HepG2 (cell line): ENCODE measurements around the gene IL1A. TPM values are rescaled to one million over a fixed set of nuclear protein-coding genes. Genes with fewer than 3 reads are reported as not detected.

ENCODE experiments used
- ATAC-seq: fragments of 200-7000 bp; cut with Tn5 transposase; 3 replicates; pipeline ENCODE4 v1.9.1; 2020; ENCODE audit warnings: mild to moderate bottlenecking, moderate library complexity
- BruUV-seq: library from RNA; stranded (reverse); fragments of 400-500 nt; replicated peaks from 2 replicates; lab custom pipeline; 2021; lab: Mats Ljungman, UMichigan
- CTCF ChIA-PET: fragments of 300-600 bp; formaldehyde crosslinking; extraction: SDS; loops from one replicate; lab custom pipeline; 2021; ENCODE audit warnings: low total read pairs, inconsistent platforms, low intra/inter-chr PET ratio; lab: Yijun Ruan, JAX
- POLR2A ChIA-PET: fragments of 350-600 bp; sonication (Branson Sonifier 250); formaldehyde crosslinking; loops from one replicate; lab custom pipeline; 2020; ENCODE audit warnings: antibody characterized with exemption, inconsistent platforms; lab: Yijun Ruan, JAX
- DNase-seq: peaks from one replicate; pipeline ENCODE4 v3.0.0-alpha.2; 2015; ENCODE audit warnings: low spot score
- FAIRE-seq: peaks from 3 replicates; lab custom pipeline; 2011; peaks lifted over from hg19 to GRCh38; lab: Jason Lieb, UNC
- H2AFZ ChIP-seq: one replicate; pipeline ENCODE4 v1.6.1; 2011; ENCODE audit warnings: low read length, inconsistent platforms
- H3K27ac ChIP-seq: fragments of 300-600 bp; 3 replicates; pipeline ENCODE4 v1.8.0; 2011; ENCODE audit warnings: mixed run types, mild to moderate bottlenecking, mixed read lengths, low read length, inconsistent platforms; ENCODE audit not compliant: insufficient read depth; ENCODE audit errors: extremely low read length
- H3K27me3 ChIP-seq, 2 experiments: fragments of 200-600 bp in 1 of 2; 2 replicates in 1 of 2; 3 replicates in 1 of 2; pipeline versions ENCODE4 v1.6.0 to v1.8.0; 2011; ENCODE audit warnings: low read length in 2 of 2, mild to moderate bottlenecking in 2 of 2, moderate library complexity in 2 of 2, inconsistent platforms in 1 of 2; ENCODE audit not compliant: insufficient read depth in 2 of 2, control insufficient read depth in 1 of 2
- H3K36me3 ChIP-seq, 2 experiments: fragments of 200-600 bp in 1 of 2; replicated peaks in 1 of 2; 2 replicates in 1 of 2; 3 replicates in 1 of 2; pipeline versions ENCODE4 v1.5.1 to v1.8.0; 2011; ENCODE audit warnings: low read length in 2 of 2, inconsistent platforms in 1 of 2; ENCODE audit not compliant: insufficient read depth in 2 of 2, control insufficient read depth in 1 of 2
- H3K4me1 ChIP-seq: 2 replicates; pipeline ENCODE4 v1.5.1; 2012; ENCODE audit warnings: low read length, inconsistent platforms; ENCODE audit not compliant: insufficient read depth
- H3K4me2 ChIP-seq: 2 replicates; pipeline ENCODE4 v1.6.0; 2011; ENCODE audit warnings: low read depth, low read length, inconsistent platforms
- H3K4me3 ChIP-seq, 3 experiments: fragments of 200-600 bp in 1 of 3; sonication (generic), shearing (Covaris generic) in 1 of 3; replicated peaks in 1 of 3; 2 replicates each; pipeline ENCODE4 v1.5.1; 2011 to 2016; ENCODE audit warnings: low read length in 3 of 3, inconsistent platforms in 2 of 3, low read depth in 2 of 3, mild to moderate bottlenecking in 2 of 3, control low read depth in 1 of 3, mixed read lengths in 1 of 3; ENCODE audit not compliant: insufficient read depth in 1 of 3
- H3K79me2 ChIP-seq: one replicate; pipeline ENCODE4 v1.6.1; 2011; ENCODE audit warnings: low read length, inconsistent platforms; ENCODE audit not compliant: insufficient read depth
- H3K9ac ChIP-seq: 2 replicates; pipeline ENCODE4 v1.6.0; 2011; ENCODE audit warnings: mild to moderate bottlenecking, low read depth, low read length, inconsistent platforms; ENCODE audit not compliant: insufficient read depth
- H3K9me3 ChIP-seq: 2 replicates; pipeline ENCODE4 v1.5.1; 2012; ENCODE audit warnings: mild to moderate bottlenecking, low read length
- H4K20me1 ChIP-seq: 2 replicates; pipeline ENCODE4 v1.6.0; 2011; ENCODE audit warnings: inconsistent platforms, mild to moderate bottlenecking, low read length, moderate library complexity; ENCODE audit not compliant: insufficient read depth
- HNF1A ChIP-seq, 2 experiments: sonication (generic) in 1 of 2; formaldehyde crosslinking in 1 of 2; IDR thresholded peaks; 2 replicates each; pipeline versions ENCODE4 v1.4.0 to v1.6.1; 2016 to 2020; ENCODE audit warnings: borderline replicate concordance in 1 of 2, low read depth in 1 of 2, mild to moderate bottlenecking in 1 of 2, missing genetic modification reagents in 1 of 2
- HNRNPL ChIP-seq: fragments of 200-400 bp; formaldehyde crosslinking; IDR thresholded peaks from 2 replicates; pipeline ENCODE4 v1.6.1; 2017; ENCODE audit warnings: mild to moderate bottlenecking, low read depth, low read length
- NR3C1 ChIP-seq: sonication (generic); formaldehyde crosslinking; IDR thresholded peaks from 2 replicates; pipeline ENCODE4 v1.4.0; 2020; ENCODE audit warnings: missing genetic modification reagents
- ZNF367 ChIP-seq: sonication (generic); formaldehyde crosslinking; IDR thresholded peaks from 2 replicates; pipeline ENCODE4 v1.4.0; 2020; ENCODE audit warnings: missing genetic modification reagents, borderline replicate concordance
- ZNF460 ChIP-seq: sonication (generic); formaldehyde crosslinking; IDR thresholded peaks from 2 replicates; pipeline ENCODE4 v1.5.1; 2020; ENCODE audit warnings: missing genetic modification reagents, mild to moderate bottlenecking, borderline replicate concordance
- ZNF678 ChIP-seq: sonication (generic); formaldehyde crosslinking; IDR thresholded peaks from 2 replicates; pipeline ENCODE4 v1.4.0; 2020; ENCODE audit warnings: mild to moderate bottlenecking, missing genetic modification reagents
- WGBS: methylation state at CpG from one replicate; pipeline ENCODE4 v1.1.6; 2017; ENCODE audit warnings: low lambda C conversion rate; 5-methylcytosine and 5-hydroxymethylcytosine counted together
- in situ Hi-C: cut with HindIII; loops from 2 replicates; pipeline ENCODE4 v1.10.0; 2017; ENCODE audit warnings: low pct_unique_long_range_greater_than_20kb; ENCODE audit not compliant: extremely low pct_ligation_motif_present
- intact Hi-C: fragments of 100-400 bp; cut with micrococcal nuclease; formaldehyde crosslinking; loops from one replicate; pipeline ENCODE4 v1.10.0; 2022; ENCODE audit not compliant: unreplicated experiment
- polyA plus RNA-seq, 8 experiments: library from polyadenylated mRNA; depleted of rRNA in 3 of 8; stranded (reverse) in 7 of 8; unstranded in 1 of 8; fragments of >200 nt; fragmentation: Illumina TruSeq in 4 of 8; extraction: Trizol in 4 of 8; gene quantifications; 2 replicates each; pipeline versions ENCODE4 v1.2.1 to v1.2.3, GENCODE V29; 2011 to 2016; ENCODE audit warnings: low read depth in 4 of 8, missing spikeins in 1 of 8, mixed read lengths in 1 of 8; ENCODE audit not compliant: insufficient read depth in 1 of 8
- total RNA-seq, 5 experiments: library from RNA; depleted of rRNA; stranded (reverse); fragments of >200 nt; fragmentation: Illumina TruSeq; extraction: Trizol; gene quantifications; 2 replicates each; pipeline ENCODE4 v1.2.3, GENCODE V29; 2016; ENCODE audit warnings: low read depth in 1 of 5
- TF ChIP-seq, protein P1 (sequence below): sonication (generic); formaldehyde crosslinking; IDR thresholded peaks from 2 replicates; pipeline ENCODE4 v1.9.0; 2021; ENCODE audit warnings: missing genetic modification reagents, borderline replicate concordance
- TF ChIP-seq, protein P2 (sequence below): conservative IDR thresholded peaks from 2 replicates; pipeline ENCODE4 v1.6.1; 2018; ENCODE audit warnings: missing genetic modification reagents
- TF ChIP-seq, protein P3 (sequence below): sonication (generic); formaldehyde crosslinking; IDR thresholded peaks from 2 replicates; pipeline ENCODE4 v1.4.0; 2020; ENCODE audit warnings: mild to moderate bottlenecking, missing genetic modification reagents
- TF ChIP-seq, protein P4 (sequence below): sonication (generic); formaldehyde crosslinking; IDR thresholded peaks from 2 replicates; pipeline ENCODE4 v1.4.0; 2020; ENCODE audit warnings: mild to moderate bottlenecking, missing genetic modification reagents, borderline replicate concordance

Gene IL1A
- total and polyA plus RNA-seq, 2 of the 13 experiments (the other 11 are each of a cell fraction or from before 2014, with no cell fraction given): not detected

DNA sequence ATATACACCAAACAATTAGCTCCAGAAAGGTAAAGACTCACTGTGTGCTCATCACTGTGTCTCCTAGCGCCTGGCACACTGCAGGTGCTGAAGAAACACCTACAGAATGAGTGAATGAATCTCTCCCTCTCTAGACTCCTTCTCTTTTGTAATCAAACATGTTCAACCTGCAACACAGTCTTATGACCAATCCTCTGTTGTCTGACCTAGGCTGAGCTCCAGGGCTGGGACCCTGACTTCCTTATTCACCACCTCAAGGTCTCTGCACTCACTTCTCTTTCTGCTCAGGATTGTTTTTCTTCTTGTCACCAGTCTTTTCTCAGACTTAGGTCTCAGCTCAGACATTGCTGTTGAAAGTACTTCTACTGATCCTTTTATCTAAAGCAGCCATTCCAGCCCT lies 29.7 kb downstream of the IL1A start:
- Histone ChIP-seq H2AFZ (no peak overlapping the region), H3K4me1 (peaks cover 32% of the 10 kb centered on the region), H3K36me3 (peaks cover 9 to 72% of the 10 kb centered on the region in 2 experiments), H3K4me3 (no peak overlapping the region), H3K27me3 (no peaks in the 10 kb centered on the region), H3K27ac (no peak overlapping the region), H3K9ac (no peak overlapping the region), H3K4me2 (no peak overlapping the region), H4K20me1 (no peaks in the 10 kb centered on the region), H3K9me3 (no peaks in the 10 kb centered on the region), H3K79me2 (peaks cover 2% of the 10 kb centered on the region)
- no peak for DNase-seq
- CTCF ChIA-PET: no interaction called here
- no TSS peak for BruUV-seq
- intact Hi-C loops: no loop called here
- POLR2A ChIA-PET: no interaction called here
- in situ Hi-C loops: loop anchor here (5.0 kb wide), 2 partner anchors 123 to 188 kb away; no protein-coding TSS in a partner anchor
- ATAC-seq: no peak
- 100% methylated on average over 1 of the region's 1 CpG for WGBS
- no peak for FAIRE-seq
- no peak for TF ChIP-seq HNF1A (IDR thresholded peaks at IDR 0.05; ENCODE audit: low read depth)
- TF ChIP-seq HNF1A (CRISPR knock-in tag; IDR thresholded peaks at IDR 0.05; ENCODE audit: borderline replicate concordance): no peak
- TF ChIP-seq ZNF460 (CRISPR knock-in tag): no peak
- TF ChIP-seq ZNF678 (CRISPR knock-in tag): no peak
- TF ChIP-seq, protein P1, sequence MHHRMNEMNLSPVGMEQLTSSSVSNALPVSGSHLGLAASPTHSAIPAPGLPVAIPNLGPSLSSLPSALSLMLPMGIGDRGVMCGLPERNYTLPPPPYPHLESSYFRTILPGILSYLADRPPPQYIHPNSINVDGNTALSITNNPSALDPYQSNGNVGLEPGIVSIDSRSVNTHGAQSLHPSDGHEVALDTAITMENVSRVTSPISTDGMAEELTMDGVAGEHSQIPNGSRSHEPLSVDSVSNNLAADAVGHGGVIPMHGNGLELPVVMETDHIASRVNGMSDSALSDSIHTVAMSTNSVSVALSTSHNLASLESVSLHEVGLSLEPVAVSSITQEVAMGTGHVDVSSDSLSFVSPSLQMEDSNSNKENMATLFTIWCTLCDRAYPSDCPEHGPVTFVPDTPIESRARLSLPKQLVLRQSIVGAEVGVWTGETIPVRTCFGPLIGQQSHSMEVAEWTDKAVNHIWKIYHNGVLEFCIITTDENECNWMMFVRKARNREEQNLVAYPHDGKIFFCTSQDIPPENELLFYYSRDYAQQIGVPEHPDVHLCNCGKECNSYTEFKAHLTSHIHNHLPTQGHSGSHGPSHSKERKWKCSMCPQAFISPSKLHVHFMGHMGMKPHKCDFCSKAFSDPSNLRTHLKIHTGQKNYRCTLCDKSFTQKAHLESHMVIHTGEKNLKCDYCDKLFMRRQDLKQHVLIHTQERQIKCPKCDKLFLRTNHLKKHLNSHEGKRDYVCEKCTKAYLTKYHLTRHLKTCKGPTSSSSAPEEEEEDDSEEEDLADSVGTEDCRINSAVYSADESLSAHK (CRISPR knock-in tag): no peak
- TF ChIP-seq, protein P2, sequence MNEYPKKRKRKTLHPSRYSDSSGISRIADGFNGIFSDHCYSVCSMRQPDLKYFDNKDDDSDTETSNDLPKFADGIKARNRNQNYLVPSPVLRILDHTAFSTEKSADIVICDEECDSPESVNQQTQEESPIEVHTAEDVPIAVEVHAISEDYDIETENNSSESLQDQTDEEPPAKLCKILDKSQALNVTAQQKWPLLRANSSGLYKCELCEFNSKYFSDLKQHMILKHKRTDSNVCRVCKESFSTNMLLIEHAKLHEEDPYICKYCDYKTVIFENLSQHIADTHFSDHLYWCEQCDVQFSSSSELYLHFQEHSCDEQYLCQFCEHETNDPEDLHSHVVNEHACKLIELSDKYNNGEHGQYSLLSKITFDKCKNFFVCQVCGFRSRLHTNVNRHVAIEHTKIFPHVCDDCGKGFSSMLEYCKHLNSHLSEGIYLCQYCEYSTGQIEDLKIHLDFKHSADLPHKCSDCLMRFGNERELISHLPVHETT (CRISPR knock-in tag): no peak
- TF ChIP-seq NR3C1 (CRISPR knock-in tag): no peak
- TF ChIP-seq ZNF367 (CRISPR knock-in tag): no peak
- TF ChIP-seq, protein P3, sequence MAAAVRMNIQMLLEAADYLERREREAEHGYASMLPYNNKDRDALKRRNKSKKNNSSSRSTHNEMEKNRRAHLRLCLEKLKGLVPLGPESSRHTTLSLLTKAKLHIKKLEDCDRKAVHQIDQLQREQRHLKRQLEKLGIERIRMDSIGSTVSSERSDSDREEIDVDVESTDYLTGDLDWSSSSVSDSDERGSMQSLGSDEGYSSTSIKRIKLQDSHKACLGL (CRISPR knock-in tag): no peak
- TF ChIP-seq HNRNPL: no peak
- TF ChIP-seq, protein P4, sequence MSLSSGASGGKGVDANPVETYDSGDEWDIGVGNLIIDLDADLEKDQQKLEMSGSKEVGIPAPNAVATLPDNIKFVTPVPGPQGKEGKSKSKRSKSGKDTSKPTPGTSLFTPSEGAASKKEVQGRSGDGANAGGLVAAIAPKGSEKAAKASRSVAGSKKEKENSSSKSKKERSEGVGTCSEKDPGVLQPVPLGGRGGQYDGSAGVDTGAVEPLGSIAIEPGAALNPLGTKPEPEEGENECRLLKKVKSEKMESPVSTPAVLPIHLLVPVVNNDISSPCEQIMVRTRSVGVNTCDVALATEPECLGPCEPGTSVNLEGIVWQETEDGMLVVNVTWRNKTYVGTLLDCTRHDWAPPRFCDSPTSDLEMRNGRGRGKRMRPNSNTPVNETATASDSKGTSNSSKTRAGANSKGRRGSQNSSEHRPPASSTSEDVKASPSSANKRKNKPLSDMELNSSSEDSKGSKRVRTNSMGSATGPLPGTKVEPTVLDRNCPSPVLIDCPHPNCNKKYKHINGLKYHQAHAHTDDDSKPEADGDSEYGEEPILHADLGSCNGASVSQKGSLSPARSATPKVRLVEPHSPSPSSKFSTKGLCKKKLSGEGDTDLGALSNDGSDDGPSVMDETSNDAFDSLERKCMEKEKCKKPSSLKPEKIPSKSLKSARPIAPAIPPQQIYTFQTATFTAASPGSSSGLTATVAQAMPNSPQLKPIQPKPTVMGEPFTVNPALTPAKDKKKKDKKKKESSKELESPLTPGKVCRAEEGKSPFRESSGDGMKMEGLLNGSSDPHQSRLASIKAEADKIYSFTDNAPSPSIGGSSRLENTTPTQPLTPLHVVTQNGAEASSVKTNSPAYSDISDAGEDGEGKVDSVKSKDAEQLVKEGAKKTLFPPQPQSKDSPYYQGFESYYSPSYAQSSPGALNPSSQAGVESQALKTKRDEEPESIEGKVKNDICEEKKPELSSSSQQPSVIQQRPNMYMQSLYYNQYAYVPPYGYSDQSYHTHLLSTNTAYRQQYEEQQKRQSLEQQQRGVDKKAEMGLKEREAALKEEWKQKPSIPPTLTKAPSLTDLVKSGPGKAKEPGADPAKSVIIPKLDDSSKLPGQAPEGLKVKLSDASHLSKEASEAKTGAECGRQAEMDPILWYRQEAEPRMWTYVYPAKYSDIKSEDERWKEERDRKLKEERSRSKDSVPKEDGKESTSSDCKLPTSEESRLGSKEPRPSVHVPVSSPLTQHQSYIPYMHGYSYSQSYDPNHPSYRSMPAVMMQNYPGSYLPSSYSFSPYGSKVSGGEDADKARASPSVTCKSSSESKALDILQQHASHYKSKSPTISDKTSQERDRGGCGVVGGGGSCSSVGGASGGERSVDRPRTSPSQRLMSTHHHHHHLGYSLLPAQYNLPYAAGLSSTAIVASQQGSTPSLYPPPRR: no peak
